Stomach (tissue), 4 donors: ENCODE results near the gene SCD5.

Experiments
- POLR2AphosphoS5 ChIP-seq, 3 donors: sonication (generic); formaldehyde crosslinking; IDR thresholded peaks; one replicate each; pipeline ENCODE4 v1.6.1; 2016; ENCODE audit warnings: antibody characterized with exemption in 3 of 3
- TF ChIP-seq, protein P1 (sequence below), 7 experiments: fragments of 450-650 bp in 4 of 7; fragments of 200-600 bp in 3 of 7; sonication (generic) in 3 of 7; IDR thresholded peaks; one replicate each; pipeline ENCODE4 v1.5.1; 2016 to 2019; ENCODE audit warnings: antibody characterized with exemption in 7 of 7, control low read depth in 2 of 7, mild to moderate bottlenecking in 1 of 7

DNA sequence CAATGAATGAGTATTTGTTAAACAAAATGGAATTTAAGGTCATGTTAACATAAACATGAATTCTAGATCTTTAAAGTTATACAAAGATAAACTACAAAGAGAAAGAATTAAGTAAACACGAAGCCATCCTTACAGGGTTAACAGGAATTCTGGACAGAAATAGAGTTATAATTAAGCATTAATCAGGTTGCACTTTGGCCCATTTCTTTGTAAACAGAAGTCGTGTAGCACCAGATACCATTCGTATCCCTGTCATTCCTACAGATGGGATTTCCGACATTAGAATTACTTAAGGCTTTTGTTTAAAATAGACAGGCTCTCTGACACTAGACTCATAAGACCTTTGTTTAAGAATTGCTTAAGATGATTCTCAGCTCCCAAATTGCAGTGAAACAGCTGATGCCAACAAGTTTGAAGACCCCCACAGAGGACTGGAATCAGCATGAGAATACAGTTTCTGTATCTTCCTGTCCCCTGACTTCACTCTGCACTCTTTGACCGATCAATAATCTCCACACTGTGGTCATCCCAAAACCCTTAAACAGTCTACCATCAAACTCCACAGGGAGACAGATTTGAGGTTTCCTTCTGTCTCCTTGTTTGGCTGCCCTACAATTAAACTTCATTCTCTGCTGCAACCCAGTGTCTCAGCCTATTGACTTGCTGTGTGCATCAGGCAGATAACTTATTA lies 214.6 kb downstream of the SCD5 start:
- no peak for TF ChIP-seq POLR2AphosphoS5 (IDR thresholded peaks at IDR 0.05)
- TF ChIP-seq, protein P1, sequence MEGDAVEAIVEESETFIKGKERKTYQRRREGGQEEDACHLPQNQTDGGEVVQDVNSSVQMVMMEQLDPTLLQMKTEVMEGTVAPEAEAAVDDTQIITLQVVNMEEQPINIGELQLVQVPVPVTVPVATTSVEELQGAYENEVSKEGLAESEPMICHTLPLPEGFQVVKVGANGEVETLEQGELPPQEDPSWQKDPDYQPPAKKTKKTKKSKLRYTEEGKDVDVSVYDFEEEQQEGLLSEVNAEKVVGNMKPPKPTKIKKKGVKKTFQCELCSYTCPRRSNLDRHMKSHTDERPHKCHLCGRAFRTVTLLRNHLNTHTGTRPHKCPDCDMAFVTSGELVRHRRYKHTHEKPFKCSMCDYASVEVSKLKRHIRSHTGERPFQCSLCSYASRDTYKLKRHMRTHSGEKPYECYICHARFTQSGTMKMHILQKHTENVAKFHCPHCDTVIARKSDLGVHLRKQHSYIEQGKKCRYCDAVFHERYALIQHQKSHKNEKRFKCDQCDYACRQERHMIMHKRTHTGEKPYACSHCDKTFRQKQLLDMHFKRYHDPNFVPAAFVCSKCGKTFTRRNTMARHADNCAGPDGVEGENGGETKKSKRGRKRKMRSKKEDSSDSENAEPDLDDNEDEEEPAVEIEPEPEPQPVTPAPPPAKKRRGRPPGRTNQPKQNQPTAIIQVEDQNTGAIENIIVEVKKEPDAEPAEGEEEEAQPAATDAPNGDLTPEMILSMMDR (IDR thresholded peaks at IDR 0.05) = no peak
